Lower lobe of right lung (tissue), 2 donors: Measurements from ENCODE around the gene ZMYM5. TPM values are rescaled to one million over a fixed set of nuclear protein-coding genes. Genes with fewer than 3 reads are reported as not detected.
"Not testable (repeated sequence)": the region's sequence is repeated elsewhere in the genome, so short reads cannot be mapped to it uniquely, and the experiment has no call there.

Experiments used
- ATAC-seq, 2 donors: fragments of 200-7000 bp; cut with Tn5 transposase; one replicate each; pipeline ENCODE4 v1.9.1; 2020 to 2022; ENCODE audit warnings: mild to moderate bottlenecking in 2 of 2, moderate library complexity in 2 of 2
- DNase-seq: peaks from one replicate; pipeline ENCODE4 v3.0.0-alpha.2; 2020
- H3K27ac ChIP-seq: fragments of 200-600 bp; one replicate; pipeline ENCODE4 v1.8.0; 2022
- H3K27me3 ChIP-seq: fragments of 200-600 bp; one replicate; pipeline ENCODE4 v1.8.0; 2022; ENCODE audit warnings: low read depth
- H3K36me3 ChIP-seq: fragments of 200-600 bp; one replicate; pipeline ENCODE4 v1.8.0; 2022; ENCODE audit warnings: mild to moderate bottlenecking
- H3K4me1 ChIP-seq: fragments of 200-600 bp; one replicate; pipeline ENCODE4 v1.8.0; 2022
- H3K4me3 ChIP-seq: fragments of 200-600 bp; one replicate; pipeline ENCODE4 v1.8.0; 2022; ENCODE audit warnings: mild to moderate bottlenecking
- H3K9me3 ChIP-seq: fragments of 200-600 bp; one replicate; pipeline ENCODE4 v1.8.0; 2022
- CTCF ChIP-seq: fragments of 200-600 bp; IDR thresholded peaks from one replicate; pipeline ENCODE4 v1.8.0; 2022; ENCODE audit warnings: antibody characterized with exemption, mild to moderate bottlenecking
- intact Hi-C: fragments of 100-400 bp; cut with DNase I; formaldehyde crosslinking; loops from one replicate; pipeline ENCODE4 v1.11.0; 2022
- total RNA-seq: library from RNA; stranded (reverse); fragmentation: NEBNext Ultra II Directional; extraction: Animal tissue kit (Norgen Biotek cat#: 25700); gene quantifications from one replicate; pipeline ENCODE4 v1.2.1, GENCODE V29; 2021
- donor health status: DM: no; HTN: yes; CAD: no; lungs with severe emphysema.

The ZMYM5 gene
- total RNA-seq, 1 donor from 2014 or later, result 10.9 TPM

DNA sequence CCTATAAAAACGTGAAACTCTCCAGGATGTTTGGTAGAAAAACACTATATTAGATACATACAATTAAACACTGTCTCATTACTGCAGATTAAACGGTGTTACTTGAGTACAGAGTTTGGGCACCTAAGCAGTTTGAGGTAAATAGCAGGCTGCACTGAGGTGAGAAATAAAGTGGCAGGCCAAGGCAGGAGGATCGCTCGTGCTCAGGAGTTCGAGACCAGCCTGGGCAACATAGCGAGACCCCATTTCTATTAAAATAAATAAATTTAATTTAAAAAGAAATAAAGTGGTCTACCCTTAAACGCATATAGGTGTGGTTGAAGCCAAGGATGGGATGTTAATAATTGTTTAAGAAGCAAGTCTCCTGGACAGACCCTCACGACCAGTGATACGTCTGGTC is 81.9 kb downstream of the ZMYM5 start:
- Histone ChIP-seq H3K27ac (peak overlapping the region; percentile 95), H3K27me3 (no peaks in the 10 kb centered on the region), H3K9me3 (no peaks in the 10 kb centered on the region), H3K4me3 (peak overlapping the region; percentile 83), H3K4me1 (peaks cover 15% of the 10 kb centered on the region), H3K36me3 (no peaks in the 10 kb centered on the region)
- TF ChIP-seq CTCF, result no peak
- DNase-seq (no peak), ATAC-seq (no peak)
- intact Hi-C loops, result no loop called here

DNA sequence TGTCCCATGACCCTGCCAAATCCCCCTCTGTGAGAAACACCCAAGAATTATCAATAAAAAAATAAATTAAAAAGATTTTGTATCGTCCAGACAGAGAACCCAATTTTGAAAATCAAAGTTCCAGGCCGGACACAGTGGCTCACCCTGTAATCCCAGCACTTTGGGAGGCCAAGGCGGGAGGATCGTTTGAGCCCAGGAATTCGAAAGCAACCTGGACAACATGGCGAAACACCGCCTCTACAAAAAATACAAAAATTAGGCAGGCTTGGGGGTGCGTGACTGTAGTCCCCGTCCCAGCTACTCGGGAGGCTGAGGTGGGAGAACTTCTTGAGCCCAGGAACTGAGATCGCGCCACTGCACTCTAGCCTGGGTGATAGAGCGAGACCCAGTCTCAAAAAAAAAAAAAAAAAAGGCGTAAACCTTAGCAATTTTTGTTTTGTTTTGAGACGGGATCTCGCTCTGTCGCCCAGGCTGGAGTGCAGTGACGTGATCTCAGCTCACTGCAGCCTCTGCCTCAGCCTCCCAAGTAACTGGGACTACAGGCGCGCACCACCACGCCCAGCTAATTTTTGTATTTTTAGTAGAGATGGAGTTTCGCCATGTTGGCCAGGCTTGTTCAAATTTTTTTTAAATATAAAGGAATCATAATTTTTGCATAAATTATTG is 82.6 kb downstream of the ZMYM5 start:
- ATAC-seq, H3K27ac ChIP-seq, H3K27me3 ChIP-seq, DNase-seq, H3K9me3 ChIP-seq, intact Hi-C loops, H3K36me3 ChIP-seq: not testable (repeated sequence)
- Histone ChIP-seq H3K4me1 (peaks cover 21% of the 10 kb centered on the region), H3K4me3 (peak overlapping the region; percentile 83)

Other genes with a start within 250 kb of the ZMYM5 start
- 46.5 TPM for gene MPHOSPH8, start 230.0 kb downstream of the ZMYM5 start, total RNA-seq
- gene PSPC1, start 80.7 kb downstream of the ZMYM5 start, total RNA-seq, result 40.5 TPM
- gene ZMYM2, start 95.1 kb upstream of the ZMYM5 start, total RNA-seq, result 71.5 TPM